ENCODE measurements around the gene R3HDM1.

Gene R3HDM1

GRCh38 chr2:135563793-135564192 lies 32.5 kb downstream of the R3HDM1 start:
- no peak overlapping the region for H3K4me3 ChIP-seq (ENCODE audit: low read depth, low read length)
- no peak for TF ChIP-seq CTCF (conservative IDR thresholded peaks at IDR 0.05; ENCODE audit: low read depth, low read length)
- DNase-seq (ENCODE audit: low read depth) = peak; percentile 27

- H3K4me3 ChIP-seq (ENCODE audit: low read depth, low read length) = no peak overlapping the region
- no peak for TF ChIP-seq CTCF (conservative IDR thresholded peaks at IDR 0.05; ENCODE audit: low read depth, low read length)
- DNase-seq (ENCODE audit: low read depth) = no peak
Observed at GRCh38 chr2:135570884-135571283, 39.6 kb downstream of the R3HDM1 start.

GRCh38 chr2:135573620-135574019 lies 42.3 kb downstream of the R3HDM1 start:
- H3K4me3 ChIP-seq (ENCODE audit: low read depth, low read length) = no peak overlapping the region
- peak; percentile 39 for TF ChIP-seq CTCF (conservative IDR thresholded peaks at IDR 0.05; ENCODE audit: low read depth, low read length)
- peak; percentile 23 for DNase-seq (ENCODE audit: low read depth)

GRCh38 chr2:135581282-135581681 lies 50.0 kb downstream of the R3HDM1 start:
- no peak overlapping the region for H3K4me3 ChIP-seq (ENCODE audit: low read depth, low read length)
- TF ChIP-seq CTCF (conservative IDR thresholded peaks at IDR 0.05; ENCODE audit: low read depth, low read length) = no peak
- DNase-seq (ENCODE audit: low read depth) = no peak

GRCh38 chr2:135582383-135582782 lies 51.1 kb downstream of the R3HDM1 start:
- H3K4me3 ChIP-seq (ENCODE audit: low read depth, low read length) = no peak overlapping the region
- no peak for TF ChIP-seq CTCF (conservative IDR thresholded peaks at IDR 0.05; ENCODE audit: low read depth, low read length)
- no peak for DNase-seq (ENCODE audit: low read depth)

- DNase-seq (ENCODE audit: low read depth) = peak; percentile 65
- peak; percentile 56 for TF ChIP-seq CTCF (conservative IDR thresholded peaks at IDR 0.05; ENCODE audit: low read depth, low read length)
- H3K4me3 ChIP-seq (ENCODE audit: low read depth, low read length) = no peak overlapping the region
Observed at GRCh38 chr2:135585586-135585985, 54.3 kb downstream of the R3HDM1 start.

GRCh38 chr2:135586148-135586547 lies 54.9 kb downstream of the R3HDM1 start:
- no peak overlapping the region for H3K4me3 ChIP-seq (ENCODE audit: low read depth, low read length)
- no peak for DNase-seq (ENCODE audit: low read depth)
- no peak for TF ChIP-seq CTCF (conservative IDR thresholded peaks at IDR 0.05; ENCODE audit: low read depth, low read length)

Data from choroid plexus epithelial cell (primary cell).